Measurements from ENCODE around the gene PYGB. TPM values are rescaled to one million over a fixed set of nuclear protein-coding genes. Genes with fewer than 3 reads are reported as not detected.

The PYGB gene
- polyA plus RNA-seq, 1 experiment, result 68.8 TPM

DNA sequence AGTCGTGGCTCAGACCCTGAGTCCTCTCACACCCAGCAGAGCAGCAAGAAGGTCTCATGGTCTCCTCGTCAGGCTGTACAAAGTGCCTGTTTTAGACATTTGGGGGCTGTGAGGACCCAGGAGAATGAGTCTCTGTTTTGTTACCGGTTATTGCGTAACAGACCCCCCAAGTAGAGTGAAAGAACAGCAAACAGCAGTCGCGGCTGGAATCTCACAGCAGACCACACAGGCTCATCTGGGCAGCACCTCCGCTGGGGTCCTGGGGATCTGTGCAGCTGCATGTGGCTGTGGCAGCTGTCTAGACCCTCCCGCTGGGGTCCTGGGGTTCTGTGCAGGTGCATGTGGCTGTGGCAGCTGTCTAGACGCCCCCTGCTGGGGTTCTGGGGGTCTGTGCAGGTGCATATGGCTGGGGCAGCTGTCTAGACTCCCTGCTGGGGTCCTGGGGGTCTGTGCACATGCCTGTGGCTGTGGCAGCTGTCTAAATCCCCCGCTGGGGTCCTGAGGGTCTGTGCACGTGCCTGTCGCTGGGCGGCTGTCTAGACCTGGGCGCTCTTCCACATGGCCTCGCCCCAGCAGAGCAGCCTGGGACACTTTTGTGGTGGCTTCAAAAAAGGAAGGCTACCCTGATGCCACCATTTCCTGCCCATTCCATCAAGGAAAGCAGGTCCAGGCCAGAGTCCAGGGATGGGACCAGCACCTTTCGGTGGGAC, 27.7 kb upstream of the PYGB start:
- H3K4me3 ChIP-seq (ENCODE audit: low read depth, low read length), result no peak overlapping the region
- ChIA-PET POLR2A (no interaction called here), CTCF (no interaction called here)
- peaks cover 20% of the 10 kb centered on the region for H3K36me3 ChIP-seq (ENCODE audit: control insufficient read depth, insufficient read depth, low read length)
- TF ChIP-seq, protein P1, sequence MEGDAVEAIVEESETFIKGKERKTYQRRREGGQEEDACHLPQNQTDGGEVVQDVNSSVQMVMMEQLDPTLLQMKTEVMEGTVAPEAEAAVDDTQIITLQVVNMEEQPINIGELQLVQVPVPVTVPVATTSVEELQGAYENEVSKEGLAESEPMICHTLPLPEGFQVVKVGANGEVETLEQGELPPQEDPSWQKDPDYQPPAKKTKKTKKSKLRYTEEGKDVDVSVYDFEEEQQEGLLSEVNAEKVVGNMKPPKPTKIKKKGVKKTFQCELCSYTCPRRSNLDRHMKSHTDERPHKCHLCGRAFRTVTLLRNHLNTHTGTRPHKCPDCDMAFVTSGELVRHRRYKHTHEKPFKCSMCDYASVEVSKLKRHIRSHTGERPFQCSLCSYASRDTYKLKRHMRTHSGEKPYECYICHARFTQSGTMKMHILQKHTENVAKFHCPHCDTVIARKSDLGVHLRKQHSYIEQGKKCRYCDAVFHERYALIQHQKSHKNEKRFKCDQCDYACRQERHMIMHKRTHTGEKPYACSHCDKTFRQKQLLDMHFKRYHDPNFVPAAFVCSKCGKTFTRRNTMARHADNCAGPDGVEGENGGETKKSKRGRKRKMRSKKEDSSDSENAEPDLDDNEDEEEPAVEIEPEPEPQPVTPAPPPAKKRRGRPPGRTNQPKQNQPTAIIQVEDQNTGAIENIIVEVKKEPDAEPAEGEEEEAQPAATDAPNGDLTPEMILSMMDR (IDR thresholded peaks at IDR 0.05; ENCODE audit: insufficient read depth, low read depth, low read length), result peak; percentile 25
- DNase-seq (ENCODE audit: low read depth), result no peak
- H3K27me3 ChIP-seq (ENCODE audit: control insufficient read depth, insufficient read depth, low read length), result no peaks in the 10 kb centered on the region

DNA sequence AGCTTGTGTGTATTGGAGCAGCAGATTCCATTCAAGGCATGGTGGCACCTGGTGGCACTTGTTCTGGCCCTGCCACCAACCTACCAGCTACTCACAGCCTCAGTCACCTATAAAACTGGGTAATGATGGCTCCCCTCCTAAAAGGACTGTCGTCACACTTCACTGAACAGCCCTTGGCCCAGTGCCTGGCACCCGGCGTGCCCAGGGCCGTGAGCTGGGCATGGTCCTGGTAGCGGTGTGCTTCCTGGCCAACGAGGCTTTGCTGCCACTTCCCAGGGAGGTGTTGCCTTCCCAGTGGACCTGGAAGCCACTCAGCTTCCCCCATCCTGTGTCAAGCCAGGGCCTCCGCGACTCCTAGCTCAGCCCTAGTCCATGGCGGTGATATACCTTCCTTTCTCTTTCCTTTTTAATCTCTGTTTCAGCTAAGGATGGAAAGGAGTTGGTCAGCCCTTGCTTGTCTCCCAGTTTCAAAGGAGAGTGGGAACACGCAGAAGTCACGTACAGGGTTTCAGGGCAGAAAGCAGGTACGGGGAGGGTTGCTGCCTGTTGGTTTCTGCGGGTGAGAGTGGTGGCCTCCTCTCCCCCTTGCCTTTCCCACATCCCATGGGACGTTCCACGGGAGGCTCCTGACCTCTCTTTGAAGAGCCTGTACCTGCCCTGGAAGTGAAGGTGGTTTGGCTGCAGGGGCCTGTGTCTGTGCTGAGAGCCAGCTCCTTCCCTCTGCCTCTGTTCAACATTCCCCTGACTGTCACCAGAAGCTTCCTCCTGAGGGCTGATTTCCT, 26.9 kb upstream of the PYGB start:
- no peak for DNase-seq (ENCODE audit: low read depth)
- H3K4me3 ChIP-seq (ENCODE audit: low read depth, low read length), result no peak overlapping the region
- ChIA-PET POLR2A (no interaction called here), CTCF (interaction anchor here (1.4 to 1.7 kb wide), 2 partner anchors 14 to 27 kb away, joined by 4 to 5 read pairs; partner anchors contain the start of gene PYGB)
- TF ChIP-seq, protein P1 (IDR thresholded peaks at IDR 0.05; ENCODE audit: insufficient read depth, low read depth, low read length), result no peak
- no peaks in the 10 kb centered on the region for H3K27me3 ChIP-seq (ENCODE audit: control insufficient read depth, insufficient read depth, low read length)
- peaks cover 21% of the 10 kb centered on the region for H3K36me3 ChIP-seq (ENCODE audit: control insufficient read depth, insufficient read depth, low read length)

DNA sequence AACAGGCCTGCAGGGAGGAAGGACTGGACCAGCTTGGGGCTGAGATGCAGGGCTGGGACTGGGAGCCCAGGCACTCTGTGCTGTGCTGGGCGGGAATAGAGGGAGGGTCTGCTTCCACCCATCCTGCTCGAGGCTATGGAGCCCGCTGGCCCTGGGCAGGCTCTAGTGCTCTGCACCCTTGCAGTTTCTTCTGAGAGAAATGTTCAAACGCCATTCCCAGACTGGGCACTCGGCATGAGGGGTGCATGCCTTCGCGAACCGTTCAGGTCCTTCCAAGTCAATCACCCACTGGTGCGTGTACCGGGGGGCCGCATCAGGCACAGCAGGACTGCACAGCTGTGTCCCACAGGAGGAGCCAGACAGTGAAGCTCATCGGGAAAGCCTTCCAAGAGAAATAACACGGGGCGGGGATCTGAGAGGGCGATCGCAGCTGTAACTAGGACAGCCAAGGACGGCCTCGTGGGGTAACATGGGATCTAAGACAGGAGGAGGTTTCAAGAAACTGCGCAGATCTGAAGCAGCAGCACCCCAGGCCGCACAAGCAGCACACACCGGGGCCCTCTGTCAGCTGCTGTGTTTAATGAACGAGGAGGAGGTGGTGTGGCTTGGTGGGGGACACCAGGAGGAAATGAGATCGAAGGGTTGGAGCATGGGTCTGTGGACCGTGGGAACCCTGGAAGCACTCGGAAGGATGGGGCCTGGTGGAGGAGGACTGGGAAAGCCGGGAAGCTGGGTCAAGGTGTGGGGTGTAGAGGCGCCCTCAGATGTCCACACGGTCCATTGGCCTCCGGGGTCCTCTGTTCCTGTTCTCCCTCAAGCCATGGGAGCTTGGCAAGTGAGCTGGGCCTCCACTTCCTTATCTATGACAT, 26.1 kb upstream of the PYGB start:
- TF ChIP-seq, protein P1 (IDR thresholded peaks at IDR 0.05; ENCODE audit: insufficient read depth, low read depth, low read length), result no peak
- no peak for DNase-seq (ENCODE audit: low read depth)
- Histone ChIP-seq H3K4me3 (ENCODE audit: low read depth, low read length) (no peak overlapping the region), H3K27me3 (ENCODE audit: control insufficient read depth, insufficient read depth, low read length) (no peaks in the 10 kb centered on the region), H3K36me3 (ENCODE audit: control insufficient read depth, insufficient read depth, low read length) (peaks cover 19% of the 10 kb centered on the region)
- POLR2A ChIA-PET, result no interaction called here
- CTCF ChIA-PET, result interaction anchor here (1.4 to 1.7 kb wide), 2 partner anchors 15 to 26 kb away, joined by 4 to 5 read pairs; partner anchors contain the start of gene PYGB

DNA sequence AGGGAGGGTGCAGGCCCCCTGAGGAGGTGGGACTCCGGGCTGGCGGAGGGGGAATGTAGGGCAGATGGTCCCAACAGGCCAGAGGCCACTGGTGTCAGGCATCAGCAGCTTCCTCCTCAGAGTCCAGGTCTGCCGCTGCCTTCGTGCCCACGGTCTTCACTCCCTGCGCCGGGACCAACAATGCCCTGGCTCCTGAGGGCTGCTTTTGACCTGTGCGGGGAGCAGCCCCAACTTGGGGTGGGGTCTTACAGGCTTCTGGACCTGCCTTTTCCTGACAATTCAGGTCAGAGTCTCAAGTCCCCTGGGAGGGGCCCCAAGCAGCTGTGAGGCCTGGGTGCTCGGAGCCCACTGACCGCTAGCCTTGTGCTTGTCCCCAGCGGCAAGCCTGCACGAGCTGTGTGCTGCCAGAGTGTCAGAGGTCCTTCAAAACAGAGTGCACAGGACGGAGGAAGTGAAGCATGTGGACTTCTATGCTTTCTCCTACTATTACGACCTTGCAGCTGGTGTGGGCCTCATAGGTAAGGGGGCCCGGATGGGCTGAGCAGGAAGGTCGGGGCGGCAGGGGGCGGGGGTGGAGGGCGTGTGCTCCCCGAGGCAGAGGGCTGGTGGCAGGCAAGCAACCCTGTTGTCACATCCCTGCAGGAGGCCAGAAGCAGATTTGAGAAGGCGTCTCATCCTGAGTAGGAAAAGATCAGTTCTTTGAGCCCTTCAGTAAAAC, 25.3 kb upstream of the PYGB start:
- ChIA-PET CTCF (interaction anchor here (1.7 kb wide), 1 partner anchor 15 kb away, joined by 5 read pairs; no protein-coding TSS in a partner anchor), POLR2A (no interaction called here)
- TF ChIP-seq, protein P1 (IDR thresholded peaks at IDR 0.05; ENCODE audit: insufficient read depth, low read depth, low read length), result no peak
- Histone ChIP-seq H3K4me3 (ENCODE audit: low read depth, low read length) (no peak overlapping the region), H3K27me3 (ENCODE audit: control insufficient read depth, insufficient read depth, low read length) (no peaks in the 10 kb centered on the region), H3K36me3 (ENCODE audit: control insufficient read depth, insufficient read depth, low read length) (peaks cover 15% of the 10 kb centered on the region)
- no peak for DNase-seq (ENCODE audit: low read depth)

All from BJ (cell line).